ENCODE results near the gene ADGRB3.

GRCh38 chr6:68649669-68650068 lies 14.6 kb downstream of the ADGRB3 start:
- no peak for TF ChIP-seq GATA3 (IDR thresholded peaks at IDR 0.05; ENCODE audit: low read depth, low read length)
- TF ChIP-seq GATA2 (IDR thresholded peaks at IDR 0.05; ENCODE audit: low read depth, low read length): no peak

All from SH-SY5Y (cell line).